GM12801 (cell line): ENCODE results near the gene GIPC2.

Experiments
- TF ChIP-seq, protein P1 (sequence below): IDR thresholded peaks from one replicate; pipeline ENCODE4 v1.5.1; 2011; ENCODE audit warnings: control low read depth; ENCODE audit not compliant: insufficient read length; ENCODE audit errors: extremely low read depth

GIPC2 gene

DNA sequence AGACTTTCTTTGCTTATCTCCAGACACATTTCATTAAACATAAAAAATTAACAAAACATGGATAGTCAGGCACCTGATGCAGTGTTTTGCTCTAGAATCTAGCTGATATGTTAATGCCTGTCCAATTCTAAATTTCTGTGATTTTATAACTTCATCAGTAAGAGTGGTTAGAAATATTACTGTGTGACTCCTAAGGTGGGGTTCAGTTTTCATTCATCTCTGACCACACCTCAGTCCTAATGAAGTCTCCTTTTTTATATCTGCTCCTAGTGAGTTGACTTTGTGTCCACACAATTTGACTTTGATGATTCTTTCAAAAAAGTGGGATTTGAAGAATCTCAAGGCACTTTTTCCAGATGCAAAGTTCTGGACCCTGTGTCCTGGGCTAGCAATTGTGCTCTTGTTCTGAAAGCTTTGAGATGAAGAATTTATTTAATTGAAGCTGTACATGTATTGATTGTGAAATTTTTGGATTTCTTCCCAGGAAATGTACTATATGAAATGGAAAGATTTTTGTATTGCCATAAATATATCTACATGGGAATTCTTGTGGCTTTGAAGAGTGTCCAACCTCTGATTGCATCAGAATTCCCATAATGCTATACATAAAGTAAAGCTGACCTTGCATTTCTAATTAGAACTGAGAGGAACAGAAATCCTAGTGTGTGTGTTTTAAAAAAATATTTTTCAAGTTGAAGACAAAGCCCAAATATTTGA lies 111.2 kb downstream of the GIPC2 start:
- TF ChIP-seq, protein P1, sequence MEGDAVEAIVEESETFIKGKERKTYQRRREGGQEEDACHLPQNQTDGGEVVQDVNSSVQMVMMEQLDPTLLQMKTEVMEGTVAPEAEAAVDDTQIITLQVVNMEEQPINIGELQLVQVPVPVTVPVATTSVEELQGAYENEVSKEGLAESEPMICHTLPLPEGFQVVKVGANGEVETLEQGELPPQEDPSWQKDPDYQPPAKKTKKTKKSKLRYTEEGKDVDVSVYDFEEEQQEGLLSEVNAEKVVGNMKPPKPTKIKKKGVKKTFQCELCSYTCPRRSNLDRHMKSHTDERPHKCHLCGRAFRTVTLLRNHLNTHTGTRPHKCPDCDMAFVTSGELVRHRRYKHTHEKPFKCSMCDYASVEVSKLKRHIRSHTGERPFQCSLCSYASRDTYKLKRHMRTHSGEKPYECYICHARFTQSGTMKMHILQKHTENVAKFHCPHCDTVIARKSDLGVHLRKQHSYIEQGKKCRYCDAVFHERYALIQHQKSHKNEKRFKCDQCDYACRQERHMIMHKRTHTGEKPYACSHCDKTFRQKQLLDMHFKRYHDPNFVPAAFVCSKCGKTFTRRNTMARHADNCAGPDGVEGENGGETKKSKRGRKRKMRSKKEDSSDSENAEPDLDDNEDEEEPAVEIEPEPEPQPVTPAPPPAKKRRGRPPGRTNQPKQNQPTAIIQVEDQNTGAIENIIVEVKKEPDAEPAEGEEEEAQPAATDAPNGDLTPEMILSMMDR: no peak

DNA sequence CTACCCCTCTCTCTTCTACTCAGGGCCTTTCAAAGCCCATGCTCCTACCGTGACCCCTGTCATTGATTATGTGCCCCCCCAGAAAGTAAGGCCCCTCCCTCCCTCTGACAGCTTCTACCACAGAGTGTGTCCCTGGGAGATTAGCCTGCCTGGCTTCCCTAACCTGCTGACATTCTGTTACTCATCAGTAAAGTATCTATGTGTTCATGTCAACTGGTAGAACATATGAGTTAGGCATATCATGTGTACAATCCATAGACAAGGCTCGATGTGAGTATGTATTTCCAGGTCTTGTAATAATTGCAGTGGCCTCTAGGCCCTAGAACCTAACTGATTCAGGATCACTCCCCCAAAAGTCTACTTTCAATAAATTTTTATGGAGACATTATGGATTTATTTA lies 120.0 kb downstream of the GIPC2 start:
- TF ChIP-seq, protein P1: no peak

DNA sequence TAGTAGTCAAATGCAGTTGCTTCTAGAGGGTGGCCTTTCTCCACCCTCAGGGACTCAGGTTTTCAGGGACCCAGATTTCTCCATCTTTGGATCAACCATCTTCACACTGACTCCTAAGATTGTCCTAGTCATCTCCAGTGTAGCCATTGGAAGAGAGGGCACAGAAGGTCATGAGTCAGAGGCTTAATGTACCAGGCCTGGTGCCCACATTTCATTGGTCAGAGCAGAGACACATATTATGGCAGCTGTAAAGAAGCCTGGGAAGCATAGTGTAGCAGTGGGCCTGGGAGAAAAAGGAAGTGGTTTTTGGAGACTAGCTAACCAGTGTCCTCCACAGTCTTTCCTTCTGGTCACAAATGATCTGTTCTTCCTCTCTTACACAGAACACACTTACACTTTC lies 122.5 kb downstream of the GIPC2 start:
- TF ChIP-seq, protein P1: no peak

DNA sequence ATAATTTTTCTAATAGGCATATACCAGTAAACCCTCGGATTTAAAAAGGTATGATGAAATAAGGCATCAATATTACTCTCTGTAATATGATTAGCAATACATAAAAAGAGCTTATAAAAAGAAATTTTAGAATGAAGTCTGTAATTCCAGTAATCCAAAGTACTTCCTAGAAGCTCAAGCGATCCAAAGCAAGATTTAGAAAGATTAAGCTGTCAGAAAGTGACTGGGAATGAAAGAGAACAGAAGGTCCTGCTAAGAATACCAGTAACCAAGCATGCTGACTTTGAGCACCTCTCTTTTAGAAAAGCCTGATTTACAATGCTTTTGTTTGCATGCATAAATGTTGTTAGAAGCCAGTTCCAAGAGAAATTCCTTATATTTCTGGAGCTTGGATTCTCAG lies 125.1 kb downstream of the GIPC2 start:
- TF ChIP-seq, protein P1: no peak

DNA sequence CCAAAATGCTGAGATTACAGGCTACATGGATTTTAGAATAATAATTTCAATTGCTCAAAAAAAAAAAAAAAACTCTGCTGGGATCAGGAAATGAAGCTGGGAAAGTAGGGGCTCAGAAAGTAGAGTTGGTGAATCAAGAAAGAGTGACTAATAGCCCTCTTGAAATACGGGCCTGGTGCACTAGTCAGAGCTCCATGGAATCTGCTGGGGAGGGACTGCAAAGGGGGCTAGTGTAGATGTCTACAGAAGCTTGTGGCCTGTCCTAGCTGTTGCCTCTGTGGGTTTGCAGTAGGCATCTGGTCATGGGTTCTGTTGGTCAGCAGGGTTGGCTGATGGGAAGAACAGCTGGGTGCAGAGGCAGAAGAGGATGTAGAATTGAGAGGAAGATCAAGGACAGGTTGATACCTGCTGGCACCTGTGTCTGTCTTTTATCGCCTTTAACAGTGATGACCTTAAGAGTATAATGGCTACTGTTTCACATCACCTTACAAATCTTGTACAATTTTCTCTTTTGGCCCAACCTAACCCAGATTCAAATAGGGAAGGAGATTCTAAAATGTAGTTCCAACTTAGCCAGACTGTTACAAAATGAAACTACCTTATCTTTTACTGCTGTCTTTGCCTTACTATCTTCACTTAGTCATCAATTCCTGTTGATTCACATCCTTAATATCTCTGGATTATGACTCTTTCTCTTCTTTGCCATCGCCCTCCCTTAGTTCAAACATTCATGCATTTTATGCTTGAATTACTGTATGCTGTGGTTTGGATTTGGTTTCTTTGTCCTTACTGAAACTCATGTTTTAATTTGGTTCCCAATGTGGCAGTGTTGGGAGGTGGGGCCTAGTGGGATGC lies 126.2 kb downstream of the GIPC2 start:
- TF ChIP-seq, protein P1: no peak

DNA sequence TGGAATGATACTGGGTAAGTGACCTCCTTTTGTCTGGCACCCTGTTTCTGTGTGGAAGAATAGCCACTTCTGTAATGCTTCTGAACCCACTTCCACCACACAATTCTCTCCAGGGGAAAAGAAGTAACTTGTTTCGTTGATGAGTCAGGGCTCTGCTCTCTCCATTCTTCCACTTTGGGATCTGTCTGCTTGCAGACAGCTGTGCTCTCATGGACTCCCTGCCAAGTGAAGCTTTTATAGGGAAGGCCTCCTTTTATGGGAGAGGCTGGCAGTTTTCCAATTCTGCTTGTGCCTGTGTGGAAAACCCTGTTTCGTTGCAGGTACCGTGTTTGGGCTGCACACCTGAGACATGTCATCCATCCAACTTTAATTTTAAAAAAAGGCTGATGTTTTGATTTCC lies 130.7 kb downstream of the GIPC2 start:
- TF ChIP-seq, protein P1: no peak

DNA sequence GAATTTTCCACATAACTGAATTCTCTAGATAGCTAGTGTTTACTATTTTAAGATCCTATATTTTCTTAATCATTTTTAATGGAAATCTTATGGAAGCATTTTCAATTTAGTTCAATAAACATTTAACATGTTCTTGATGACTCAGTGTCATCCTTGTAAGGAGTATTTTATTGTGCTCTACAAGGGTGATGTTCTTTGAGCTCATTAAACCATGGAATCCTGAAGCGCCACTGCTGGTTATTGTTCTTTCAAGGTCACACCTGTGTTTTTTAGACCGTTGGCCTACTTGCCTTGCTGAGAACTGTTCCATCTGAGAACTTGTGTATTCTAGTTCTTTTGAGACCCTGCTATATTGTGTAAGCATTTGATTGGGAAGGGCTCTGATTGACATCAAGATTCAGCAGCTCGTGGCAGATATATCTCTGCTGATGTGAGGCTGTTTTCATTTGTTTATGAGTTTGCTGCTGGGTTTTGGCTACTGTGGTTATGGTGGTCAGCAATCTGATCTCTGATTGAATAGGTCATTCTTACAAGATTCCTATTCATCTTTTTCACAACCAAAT lies 132.0 kb downstream of the GIPC2 start:
- TF ChIP-seq, protein P1: no peak
